Vagina (tissue), 2 donors: Measurements from ENCODE around the gene RCAN1. TPM values are rescaled to one million over a fixed set of nuclear protein-coding genes. Genes with fewer than 3 reads are reported as not detected.
"Not testable (repeated sequence)": the region's sequence is repeated elsewhere in the genome, so short reads cannot be mapped to it uniquely, and the experiment has no call there.

Source experiments
- DNase-seq, 2 donors: peaks; one replicate each; pipeline ENCODE4 v3.0.0-alpha.2; 2017; ENCODE audit errors: extremely low spot score in 2 of 2
- H3K27ac ChIP-seq: fragments of 200-600 bp; sonication (generic); one replicate; pipeline ENCODE4 v1.5.1; 2019
- H3K27me3 ChIP-seq: fragments of 200-600 bp; sonication (generic); one replicate; pipeline ENCODE4 v1.5.1; 2019
- H3K36me3 ChIP-seq, 2 donors: fragments of 200-600 bp; sonication (generic); one replicate each; pipeline ENCODE4 v1.5.1; 2017 to 2019
- H3K4me1 ChIP-seq: fragments of 200-600 bp; sonication (generic); one replicate; pipeline ENCODE4 v1.5.1; 2019
- H3K4me3 ChIP-seq, 2 donors: fragments of 200-600 bp; sonication (generic); 1 replicate in 1 of 2; 2 replicates in 1 of 2; pipeline ENCODE4 v1.5.1; 2016 to 2019
- H3K9me3 ChIP-seq: fragments of 200-600 bp; sonication (generic); one replicate; pipeline ENCODE4 v1.5.1; 2019
- POLR2A ChIP-seq, 2 donors: fragments of 450-650 bp; IDR thresholded peaks; one replicate each; pipeline ENCODE4 v1.6.1; 2017; ENCODE audit warnings: antibody characterized with exemption in 2 of 2, mild to moderate bottlenecking in 2 of 2, moderate library complexity in 2 of 2
- POLR2AphosphoS5 ChIP-seq, 2 donors: sonication (generic); formaldehyde crosslinking; IDR thresholded peaks; one replicate each; pipeline ENCODE4 v1.9.0; 2017; ENCODE audit warnings: antibody characterized with exemption in 2 of 2, mild to moderate bottlenecking in 2 of 2, low read depth in 1 of 2; ENCODE audit not compliant: insufficient read depth in 1 of 2
- intact Hi-C: fragments of 100-400 bp; cut with DNase I; formaldehyde crosslinking; loops from one replicate; pipeline ENCODE4 v1.15.1; 2023
- total RNA-seq: library from RNA; depleted of rRNA; stranded (reverse); fragments of >200 nt; gene quantifications from one replicate; pipeline ENCODE4 v1.2.3, GENCODE V29; 2016
- TF ChIP-seq, protein P1 (sequence below), 3 experiments: fragments of 450-650 bp in 2 of 3; fragments of 200-600 bp in 1 of 3; sonication (generic) in 1 of 3; IDR thresholded peaks; one replicate each; pipeline ENCODE4 v1.5.1; 2017 to 2019; ENCODE audit warnings: antibody characterized with exemption in 3 of 3, mild to moderate bottlenecking in 2 of 3, moderate library complexity in 2 of 3

RCAN1 gene
- total RNA-seq, 1 donor from 2014 or later: 29.2 TPM

DNA sequence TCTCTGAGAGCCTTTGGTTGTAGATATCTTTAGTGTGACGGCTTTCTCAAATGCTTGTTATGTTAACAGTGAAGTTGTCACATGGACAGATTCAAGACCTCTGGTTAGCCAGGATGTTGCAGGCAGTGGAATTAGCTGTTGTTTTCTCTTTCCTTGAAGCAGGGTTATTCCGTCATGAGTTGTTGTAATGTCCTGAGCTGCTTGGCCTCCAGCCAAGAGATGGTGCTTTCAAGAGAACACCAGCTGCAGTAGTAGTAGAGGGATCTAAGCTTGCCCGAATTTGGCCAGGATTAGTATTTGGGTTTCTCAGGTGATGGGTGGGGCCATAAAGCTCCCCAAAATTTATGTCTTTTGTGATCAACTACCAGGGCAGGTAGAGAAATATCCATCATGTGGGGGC lies 116.3 kb downstream of the RCAN1 start:
- TF ChIP-seq, protein P1, sequence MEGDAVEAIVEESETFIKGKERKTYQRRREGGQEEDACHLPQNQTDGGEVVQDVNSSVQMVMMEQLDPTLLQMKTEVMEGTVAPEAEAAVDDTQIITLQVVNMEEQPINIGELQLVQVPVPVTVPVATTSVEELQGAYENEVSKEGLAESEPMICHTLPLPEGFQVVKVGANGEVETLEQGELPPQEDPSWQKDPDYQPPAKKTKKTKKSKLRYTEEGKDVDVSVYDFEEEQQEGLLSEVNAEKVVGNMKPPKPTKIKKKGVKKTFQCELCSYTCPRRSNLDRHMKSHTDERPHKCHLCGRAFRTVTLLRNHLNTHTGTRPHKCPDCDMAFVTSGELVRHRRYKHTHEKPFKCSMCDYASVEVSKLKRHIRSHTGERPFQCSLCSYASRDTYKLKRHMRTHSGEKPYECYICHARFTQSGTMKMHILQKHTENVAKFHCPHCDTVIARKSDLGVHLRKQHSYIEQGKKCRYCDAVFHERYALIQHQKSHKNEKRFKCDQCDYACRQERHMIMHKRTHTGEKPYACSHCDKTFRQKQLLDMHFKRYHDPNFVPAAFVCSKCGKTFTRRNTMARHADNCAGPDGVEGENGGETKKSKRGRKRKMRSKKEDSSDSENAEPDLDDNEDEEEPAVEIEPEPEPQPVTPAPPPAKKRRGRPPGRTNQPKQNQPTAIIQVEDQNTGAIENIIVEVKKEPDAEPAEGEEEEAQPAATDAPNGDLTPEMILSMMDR (IDR thresholded peaks at IDR 0.05): no peak
- TF ChIP-seq POLR2A (IDR thresholded peaks at IDR 0.05) (no peak), POLR2AphosphoS5 (IDR thresholded peaks at IDR 0.05; ENCODE audit: insufficient read depth in 1 of 2, low read depth in 1 of 2) (no peak)
- H3K4me3 ChIP-seq: no peak overlapping the region
- H3K9me3 ChIP-seq: peaks cover 11% of the 10 kb centered on the region
- no peaks in the 10 kb centered on the region for H3K36me3 ChIP-seq
- intact Hi-C loops: no loop called here
- no peaks in the 10 kb centered on the region for H3K4me1 ChIP-seq
- DNase-seq: no peak
- no peak overlapping the region for H3K27ac ChIP-seq
- H3K27me3 ChIP-seq: no peaks in the 10 kb centered on the region

DNA sequence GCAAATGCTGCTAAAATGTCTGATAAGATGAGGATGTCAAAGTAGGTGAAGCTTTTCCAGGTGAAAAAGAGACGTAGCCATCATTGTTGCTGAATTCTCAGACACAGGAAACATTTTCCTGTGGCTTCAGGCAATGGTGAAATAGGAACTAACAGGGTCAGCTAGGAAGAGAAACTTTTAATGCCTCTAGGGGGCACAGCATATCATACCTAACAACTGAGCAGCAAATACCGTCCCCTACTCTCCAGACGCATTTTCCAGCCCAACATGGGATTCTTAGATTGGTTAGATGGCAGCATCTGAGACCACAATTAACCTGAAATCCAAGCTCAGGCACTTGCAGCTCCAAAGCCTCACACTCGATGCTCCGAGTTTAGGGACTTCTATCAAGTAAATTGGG lies 131.1 kb downstream of the RCAN1 start:
- DNase-seq, intact Hi-C loops, H3K27ac ChIP-seq, H3K27me3 ChIP-seq, H3K9me3 ChIP-seq, H3K4me1 ChIP-seq, H3K4me3 ChIP-seq, H3K36me3 ChIP-seq: not testable (repeated sequence)

DNA sequence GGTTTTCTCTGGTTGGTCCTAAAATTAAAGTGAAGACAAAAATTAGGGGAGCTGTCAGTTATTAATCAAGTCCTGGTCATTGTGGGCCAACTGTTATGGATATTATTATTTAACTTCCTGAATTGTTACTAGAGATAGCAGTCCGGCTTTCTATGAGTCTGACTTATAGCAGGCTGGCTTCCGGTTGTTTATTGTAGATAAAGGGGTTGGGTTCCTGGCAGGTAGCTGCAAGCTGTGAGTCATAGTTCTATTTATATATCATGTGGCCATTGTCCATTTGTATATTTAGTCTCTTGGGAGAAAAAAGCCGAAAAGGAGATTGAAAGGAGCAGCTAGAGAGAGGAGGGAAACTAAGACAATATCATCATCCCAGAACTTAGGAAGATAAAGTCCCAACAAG lies 131.5 kb downstream of the RCAN1 start:
- H3K27ac ChIP-seq, intact Hi-C loops, H3K36me3 ChIP-seq, H3K9me3 ChIP-seq, H3K4me1 ChIP-seq, DNase-seq, H3K27me3 ChIP-seq, H3K4me3 ChIP-seq: not testable (repeated sequence)

DNA sequence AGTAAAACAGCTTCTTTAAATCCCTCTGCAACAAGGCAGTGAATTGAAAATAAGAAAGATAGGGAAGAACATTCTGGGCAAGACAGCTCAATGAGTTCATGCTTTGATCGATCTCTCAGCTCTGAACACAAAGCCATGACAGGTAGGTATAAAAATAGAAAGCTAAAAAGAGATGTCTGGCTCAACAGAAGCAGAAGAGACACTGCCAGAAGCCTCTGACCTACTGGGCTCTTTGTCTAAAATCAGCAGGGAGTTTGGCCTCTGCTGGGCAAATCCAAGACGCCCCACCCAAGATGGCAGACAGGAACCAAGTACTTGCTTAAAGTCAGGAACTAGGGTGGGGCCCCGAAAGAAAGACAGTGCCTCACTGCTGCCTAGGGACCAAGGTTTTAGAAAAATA lies 147.6 kb downstream of the RCAN1 start:
- H3K36me3 ChIP-seq, H3K4me1 ChIP-seq, H3K27ac ChIP-seq, H3K9me3 ChIP-seq, H3K4me3 ChIP-seq, DNase-seq, H3K27me3 ChIP-seq, intact Hi-C loops: not testable (repeated sequence)

Other genes starting within 250 kb of the RCAN1 start
- gene SMIM11, start 239.6 kb downstream of the RCAN1 start, total RNA-seq: 8.1 TPM
- gene SMIM34, start 191.2 kb downstream of the RCAN1 start, total RNA-seq: not detected
- 2.2 TPM for gene KCNE1, start 102.9 kb downstream of the RCAN1 start, total RNA-seq
- 8.3 TPM for gene CLIC6, start 53.9 kb upstream of the RCAN1 start, total RNA-seq